Left lobe of liver (tissue), 2 donors: ENCODE measurements around the gene SUSD4. TPM values are rescaled to one million over a fixed set of nuclear protein-coding genes. Genes with fewer than 3 reads are reported as not detected.

ENCODE experiments used
- ATAC-seq: fragments of 200-7000 bp; cut with Tn5 transposase; one replicate; pipeline ENCODE4 v1.9.1; 2020; ENCODE audit warnings: mild to moderate bottlenecking, moderate library complexity
- DNase-seq: peaks from one replicate; pipeline ENCODE4 v3.0.0-alpha.2; 2020; ENCODE audit warnings: low spot score
- total RNA-seq: library from RNA; stranded (reverse); gene quantifications from one replicate; pipeline ENCODE4 v1.2.1, GENCODE V29; 2021
- donor health status: DM: no; HTN: no; CAD: no; lungs with moderate emphysema.
- donor health status: DM: no; HTN: yes; CAD: no.

SUSD4 gene
- total RNA-seq, 1 donor from 2014 or later: 1.3 TPM

DNA sequence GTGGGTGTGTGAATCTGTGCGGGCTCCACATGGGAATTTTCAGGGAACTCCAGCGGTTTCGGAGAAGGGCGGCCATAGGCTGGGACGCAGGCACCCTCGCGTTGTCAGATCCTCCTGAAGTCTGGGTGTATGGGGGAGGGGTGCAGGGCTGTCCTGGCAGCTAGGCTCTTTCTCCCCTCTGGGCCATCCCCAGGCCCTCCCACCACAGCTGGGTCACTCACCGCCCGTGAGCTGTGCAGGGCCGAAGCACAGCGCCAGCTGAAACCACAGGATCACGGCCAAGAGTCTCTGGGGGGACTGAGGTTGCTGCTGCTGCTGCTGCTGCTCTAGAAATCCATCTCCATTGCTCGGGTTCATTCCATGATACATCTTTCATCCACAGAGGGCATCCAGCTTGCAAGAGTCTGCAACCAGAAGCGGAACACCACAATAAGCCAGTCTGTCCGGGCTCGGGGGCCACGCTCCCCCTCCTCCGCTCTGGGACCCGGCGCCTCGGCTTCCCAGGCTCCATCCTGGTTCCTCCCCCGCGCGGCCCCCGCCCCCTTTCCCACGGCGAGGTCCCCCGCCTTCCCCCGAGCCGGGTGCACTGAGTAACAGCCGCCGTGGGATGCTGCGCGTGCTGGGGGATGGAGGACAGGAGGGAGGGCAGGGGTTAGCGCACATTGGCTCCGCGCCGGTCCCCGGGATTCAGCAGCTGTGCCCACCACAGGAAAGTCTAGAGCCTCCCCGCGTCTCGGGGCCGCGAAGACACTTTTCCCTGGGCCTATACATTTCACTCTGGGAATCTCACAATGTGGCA is 720 bp downstream of the SUSD4 start:
- DNase-seq: no peak
- ATAC-seq: peak; percentile 24

DNA sequence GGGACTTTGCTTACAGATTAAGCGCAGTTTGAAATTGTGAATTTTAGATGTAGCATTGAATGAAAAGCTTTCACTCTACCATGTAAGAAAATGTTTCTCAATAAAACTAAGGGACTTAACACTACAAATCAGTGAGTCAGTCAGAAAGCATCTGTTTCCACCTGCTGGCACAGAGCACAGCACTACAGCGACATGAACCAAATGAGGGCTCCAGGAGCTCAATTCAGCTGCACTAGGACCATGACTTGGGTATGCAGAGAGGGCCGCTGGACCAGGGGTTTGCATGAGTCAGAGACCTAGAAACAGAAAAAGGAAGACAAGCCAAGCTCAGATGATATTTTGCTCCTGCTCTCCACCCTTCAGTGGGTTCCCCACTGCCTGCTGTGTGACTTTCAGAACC is 5.2 kb downstream of the SUSD4 start:
- DNase-seq: no peak
- ATAC-seq: no peak

GRCh38 chr1:223355699-223356098 is 8.3 kb downstream of the SUSD4 start:
- no peak for ATAC-seq

DNA sequence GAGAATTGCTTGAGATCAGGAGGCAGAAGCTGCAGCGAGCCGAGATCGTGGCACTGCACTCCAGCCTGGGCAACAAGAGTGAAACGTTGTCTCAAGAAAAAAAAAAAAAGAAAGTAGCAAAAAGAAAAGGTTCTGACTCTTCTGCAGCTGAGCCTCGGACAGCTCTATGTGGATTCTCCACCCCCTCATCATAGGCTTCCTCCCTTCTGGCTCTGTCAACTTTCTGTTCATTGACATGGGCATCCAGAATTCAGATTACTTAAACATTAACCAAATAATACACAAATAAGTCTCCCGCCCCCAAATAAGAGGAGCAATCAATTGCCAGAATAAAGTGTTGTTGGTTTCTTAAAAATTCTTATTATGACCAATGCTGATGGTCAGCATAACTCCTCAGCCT is 10.0 kb downstream of the SUSD4 start:
- no peak for DNase-seq
- ATAC-seq: peak; percentile 58

More at GRCh38 chr1:223355699-223356098, 8.3 kb downstream of the SUSD4 start:
- no peak for DNase-seq

DNA sequence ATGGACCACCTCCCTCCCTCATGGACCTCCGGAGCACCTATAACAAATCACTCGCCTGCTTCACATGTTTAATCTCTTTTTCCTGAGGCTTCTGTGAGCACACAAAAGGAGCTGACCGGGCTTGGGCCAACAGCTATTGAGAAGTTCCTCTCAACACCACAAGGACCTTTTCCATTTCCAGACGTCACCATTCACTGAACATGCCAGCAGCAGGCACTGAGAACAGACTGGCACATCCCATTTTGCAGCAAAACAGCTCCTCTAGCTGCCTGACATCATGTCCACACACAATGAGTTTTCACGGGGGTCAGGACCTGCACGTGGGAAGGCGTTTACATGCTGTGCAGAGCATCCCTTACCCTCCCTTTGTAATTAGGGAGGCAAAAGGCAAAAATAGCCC is 11.0 kb downstream of the SUSD4 start:
- ATAC-seq (no peak), DNase-seq (no peak)

DNA sequence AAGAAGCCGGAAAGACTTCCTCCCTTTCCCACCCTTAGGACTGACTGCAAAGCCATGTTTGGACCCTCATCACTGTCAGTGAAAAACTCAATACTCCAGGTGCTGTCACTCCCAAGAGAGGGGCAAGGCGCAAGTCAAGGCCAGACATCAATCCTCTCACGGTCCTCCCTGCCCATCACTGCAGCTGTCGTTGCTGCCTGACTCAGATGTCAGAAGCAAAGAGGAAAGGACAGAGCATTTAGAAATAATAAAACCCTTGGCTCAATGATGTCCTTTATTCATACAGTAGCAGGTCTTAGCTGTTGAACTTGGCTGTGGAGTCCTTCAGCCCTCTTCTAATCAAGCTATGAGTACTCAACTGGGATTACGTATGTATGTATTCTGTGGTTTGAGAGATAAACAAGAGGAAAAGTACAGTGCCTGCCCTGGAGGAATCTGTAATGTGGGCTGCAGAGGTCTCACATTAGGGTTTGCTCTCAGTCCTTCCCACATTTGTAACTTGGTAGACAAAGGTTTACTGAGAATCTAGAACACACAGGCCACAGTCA is 13.5 kb downstream of the SUSD4 start:
- DNase-seq: no peak
- no peak for ATAC-seq

GRCh38 chr1:223349241-223349640 is 14.7 kb downstream of the SUSD4 start:
- ATAC-seq: no peak

GRCh38 chr1:223348439-223348838 is 15.5 kb downstream of the SUSD4 start:
- no peak for DNase-seq
- no peak for ATAC-seq

More at GRCh38 chr1:223349241-223349640, 14.7 kb downstream of the SUSD4 start:
- no peak for DNase-seq

DNA sequence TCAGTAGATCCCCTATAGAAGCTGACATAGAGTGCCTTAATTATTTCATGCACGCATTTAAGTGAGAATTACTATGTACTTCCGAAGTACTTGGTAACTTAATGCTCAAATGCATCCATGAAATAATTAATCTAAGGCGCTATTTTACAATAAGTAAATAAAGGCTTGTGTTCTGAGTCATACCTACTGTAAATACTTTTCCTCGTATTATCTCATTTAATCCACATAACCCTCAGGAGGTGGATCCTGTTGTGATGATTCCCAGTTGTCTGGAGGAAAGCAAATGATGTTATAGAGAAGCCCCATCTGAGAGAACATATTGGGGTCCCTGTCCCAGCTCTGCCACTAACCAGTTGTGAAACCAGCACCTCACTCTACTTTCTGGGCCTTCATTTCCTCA is 16.4 kb downstream of the SUSD4 start:
- ATAC-seq (no peak), DNase-seq (no peak)

DNA sequence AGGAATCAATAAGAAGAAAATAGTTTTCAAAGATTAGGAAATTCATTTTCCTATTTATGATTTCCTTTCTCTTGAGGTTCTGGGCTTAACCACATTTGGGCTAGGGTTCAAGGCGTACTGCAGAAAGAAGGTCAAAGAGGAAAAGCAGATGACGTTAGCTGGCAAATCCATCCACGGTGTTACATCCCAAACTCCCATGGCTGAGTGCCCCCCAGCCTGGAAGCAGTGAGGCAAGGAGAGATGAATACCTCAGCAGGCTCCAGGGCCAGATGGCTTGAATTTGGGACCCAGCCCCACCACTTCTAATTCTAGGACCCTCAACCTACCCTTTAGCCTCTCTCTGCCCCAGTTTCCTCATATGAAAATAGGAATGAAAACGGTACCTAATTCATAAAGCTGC is 17.7 kb downstream of the SUSD4 start:
- ATAC-seq: no peak

DNA sequence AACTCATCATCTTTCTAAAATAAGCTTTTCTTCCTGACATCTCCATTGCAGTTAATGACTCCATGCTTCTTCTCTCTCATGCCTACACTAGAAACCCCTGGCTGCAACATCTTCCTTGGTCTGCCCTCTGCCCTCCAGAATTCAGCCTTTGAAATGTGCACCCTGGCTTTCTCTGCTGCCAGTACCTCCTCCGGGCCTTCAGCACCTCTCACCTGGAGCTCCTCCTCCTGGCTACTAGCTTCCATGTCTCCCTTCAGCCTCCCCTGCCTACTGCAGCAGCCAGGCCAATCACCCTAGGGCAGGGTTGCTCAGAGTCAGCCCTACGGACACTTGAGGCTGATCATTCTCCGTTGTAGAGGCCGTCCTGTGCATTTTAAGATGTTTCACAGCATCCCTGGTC is 18.3 kb downstream of the SUSD4 start:
- DNase-seq (no peak), ATAC-seq (peak; percentile 40)

More for the DNA sequence above, 17.7 kb downstream of the SUSD4 start:
- DNase-seq: no peak

GRCh38 chr1:223344491-223344890 is 19.5 kb downstream of the SUSD4 start:
- ATAC-seq (no peak), DNase-seq (no peak)

- ATAC-seq (no peak), DNase-seq (no peak)
Measured at GRCh38 chr1:223343692-223344091, 20.3 kb downstream of the SUSD4 start.

DNA sequence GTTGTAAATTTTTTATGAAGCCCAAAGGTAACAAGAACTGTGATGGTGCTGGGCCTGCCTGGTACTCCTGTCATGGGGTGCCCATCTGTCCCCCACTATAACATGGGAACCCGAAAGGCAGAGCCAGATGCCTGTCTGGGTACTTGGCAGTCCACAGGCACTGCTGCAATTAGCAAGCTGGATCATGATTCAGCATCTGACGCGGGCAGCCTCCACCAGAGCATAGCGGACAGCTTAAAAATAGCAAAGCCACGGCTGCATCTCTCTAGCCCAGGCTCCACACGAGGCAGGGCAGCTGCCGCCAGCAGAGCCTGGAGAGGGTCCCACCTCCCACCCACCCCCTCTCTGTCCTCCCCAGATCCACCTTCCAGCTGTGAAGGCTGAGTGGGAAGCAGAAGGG is 22.9 kb downstream of the SUSD4 start:
- ATAC-seq (no peak), DNase-seq (no peak)

GRCh38 chr1:223340637-223341036 is 23.3 kb downstream of the SUSD4 start:
- ATAC-seq (no peak), DNase-seq (no peak)

DNA sequence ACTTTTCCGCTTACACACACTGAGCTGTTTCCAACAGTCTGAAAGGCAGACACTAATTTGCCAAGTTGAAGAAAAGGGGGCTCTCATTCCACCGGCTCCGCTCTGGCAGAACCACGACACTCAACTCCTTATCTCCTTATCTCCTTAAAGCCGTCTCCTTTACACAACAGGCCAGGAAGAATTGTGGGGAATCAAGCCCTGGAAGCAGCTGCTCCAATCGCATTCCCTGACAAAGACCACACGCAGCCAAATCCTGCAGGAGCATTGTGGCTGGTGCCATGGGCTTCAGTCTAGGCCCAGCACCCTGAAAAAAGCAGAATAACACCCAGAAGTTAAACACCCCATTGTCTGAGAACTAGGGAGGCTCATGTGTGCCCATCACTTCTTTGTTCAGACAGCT is 24.1 kb downstream of the SUSD4 start:
- DNase-seq: no peak
- no peak for ATAC-seq

GRCh38 chr1:223338811-223339746 is 24.9 kb downstream of the SUSD4 start:
- ATAC-seq: no peak
- no peak for DNase-seq

GRCh38 chr1:223337174-223337869 is 26.7 kb downstream of the SUSD4 start:
- ATAC-seq: no peak

DNA sequence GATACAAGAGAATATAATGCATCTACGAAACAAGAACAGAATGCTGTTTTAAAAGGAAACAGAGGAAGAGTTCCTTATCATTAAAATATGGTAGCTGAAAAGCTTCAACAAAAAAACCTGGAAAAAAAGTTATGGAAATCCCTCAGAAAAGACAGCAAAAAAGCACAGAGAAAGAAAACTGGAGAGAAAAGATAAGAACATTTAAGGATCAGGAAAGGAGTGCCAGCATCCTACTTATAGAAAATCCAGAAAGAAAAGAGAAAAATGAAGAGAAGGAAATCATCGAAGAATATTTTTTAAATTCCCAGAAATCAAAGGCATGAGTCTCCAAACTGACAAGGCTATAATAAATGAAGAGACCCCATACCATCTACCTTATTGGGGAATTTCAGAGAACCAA is 29.8 kb downstream of the SUSD4 start:
- ATAC-seq (no peak), DNase-seq (no peak)

More at GRCh38 chr1:223337174-223337869, 26.7 kb downstream of the SUSD4 start:
- DNase-seq: no peak

DNA sequence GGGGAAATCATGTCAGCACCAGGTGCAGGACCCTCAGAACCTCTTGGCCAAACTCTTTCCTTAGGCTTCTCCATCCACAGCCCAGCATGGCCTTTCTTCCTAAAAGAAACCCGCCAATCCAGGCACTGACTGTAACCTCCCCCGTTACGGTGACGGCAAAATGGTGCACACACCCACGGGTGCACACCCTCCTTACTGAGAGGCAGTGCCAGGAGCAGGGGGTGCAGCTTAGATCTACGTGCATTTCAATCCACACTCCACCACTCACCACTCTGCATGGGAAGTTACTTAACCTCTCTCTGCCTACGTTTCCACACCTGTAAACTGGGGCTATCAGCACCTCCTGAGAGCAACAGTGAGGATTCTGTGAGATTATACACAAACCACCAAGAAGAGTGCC is 31.0 kb downstream of the SUSD4 start:
- ATAC-seq: no peak
- DNase-seq: no peak

- no peak for ATAC-seq
- no peak for DNase-seq
Measured at GRCh38 chr1:223331929-223332328, 32.0 kb downstream of the SUSD4 start.
